Adrenal gland (tissue), 12 donors: ENCODE measurements around the gene C2CD2L. TPM values are rescaled to one million over a fixed set of nuclear protein-coding genes. Genes with fewer than 3 reads are reported as not detected.
A peak's percentile ranks its signal among the peaks of the same experiment; 100 is the strongest.

Experiments used
- DNase-seq, 7 donors: peaks; one replicate each; pipeline ENCODE4 v3.0.0-alpha.2; 2019 to 2020
- H3K27ac ChIP-seq, 5 donors: fragments of 200-600 bp; sonication (generic) in 4 of 5; 1 replicate in 3 of 5; 2 replicates in 2 of 5; pipeline versions ENCODE4 v1.5.1 to v1.8.0; 2016 to 2020; ENCODE audit warnings: mild to moderate bottlenecking in 1 of 5
- H3K27me3 ChIP-seq: fragments of 200-600 bp; 2 replicates; pipeline ENCODE4 v1.8.0; 2021
- H3K36me3 ChIP-seq, 2 donors: fragments of 200-600 bp; replicated peaks in 1 of 2; 1 replicate in 1 of 2; 2 replicates in 1 of 2; pipeline versions ENCODE4 v1.5.1 to v1.8.0; 2018 to 2022
- H3K4me1 ChIP-seq, 2 donors: fragments of 200-600 bp; replicated peaks in 1 of 2; 1 replicate in 1 of 2; 2 replicates in 1 of 2; pipeline versions ENCODE4 v1.5.1 to v1.8.0; 2018 to 2021
- H3K4me3 ChIP-seq, 4 donors: fragments of 200-600 bp; sonication (generic) in 3 of 4; one replicate each; pipeline ENCODE4 v1.5.1; 2016 to 2018
- H3K9me3 ChIP-seq, 3 donors: fragments of 200-600 bp; sonication (generic) in 1 of 3; replicated peaks in 1 of 3; 1 replicate in 2 of 3; 2 replicates in 1 of 3; pipeline versions ENCODE4 v1.5.1 to v1.8.0; 2016 to 2021
- CTCF ChIP-seq, 6 experiments: fragments of 450-650 bp in 4 of 6; fragments of 200-600 bp in 2 of 6; sonication (generic) in 1 of 6; IDR thresholded peaks; 1 replicate in 5 of 6; 2 replicates in 1 of 6; pipeline versions ENCODE4 v1.5.1 to v1.8.0; 2016 to 2021; ENCODE audit warnings: antibody characterized with exemption in 6 of 6, mild to moderate bottlenecking in 2 of 6, moderate library complexity in 1 of 6
- POLR2A ChIP-seq, 2 donors: fragments of 450-650 bp; IDR thresholded peaks; one replicate each; pipeline ENCODE4 v1.6.1; 2017; ENCODE audit warnings: antibody characterized with exemption in 2 of 2, mild to moderate bottlenecking in 2 of 2, moderate library complexity in 1 of 2
- WGBS, 4 donors: extraction: QIAGEN DNeasy Blood & Tissue Kit in 2 of 4; methylation state at CpG; one replicate each; pipeline versions ENCODE4 v1.1.5 to v1.1.7; 2013 to 2017; 5-methylcytosine and 5-hydroxymethylcytosine counted together
- intact Hi-C, 2 donors: fragments of 100-400 bp; cut with DNase I; formaldehyde crosslinking; loops; one replicate each; pipeline versions ENCODE4 v1.14.1 to v1.15.0; 2022 to 2023
- polyA plus RNA-seq, 3 donors: library from polyadenylated mRNA; stranded (reverse); fragments of 200-250 nt in 2 of 3; fragments of 350-450 nt in 1 of 3; fragmentation: Illumina TruSeq in 1 of 3; extraction: RNeasy Lipid Tissue Mini Kit (QIAGEN cat#74804) in 1 of 3; gene quantifications; one replicate each; pipeline ENCODE4 v1.2.3, GENCODE V29; 2013 to 2014
- total RNA-seq, 9 donors: library from RNA; depleted of rRNA in 4 of 9; stranded (reverse); fragments of >200 nt in 4 of 9; fragments of 120-200 nt in 1 of 9; fragmentation: NEBNext Ultra II Directional in 1 of 9; extraction: Animal tissue kit (Norgen Biotek cat#: 25700) in 1 of 9; gene quantifications; one replicate each; pipeline versions ENCODE4 v1.1.0 to v1.2.4, GENCODE V29; 2013 to 2023
- donor health status: healthy with polysubstance abuse.
- donor health status: Bipolar disorder and iron deficiency.
- donor health status: DM: yes; HTN: yes; CAD: no.
- donor health status: DM: no; HTN: no; CAD: no.
- donor health status: DM: no; HTN: no; CAD: no.
- donor health status: DM: yes; HTN: yes; CAD: no.

Gene C2CD2L
- total and polyA plus RNA-seq, 12 donors = 4.5 to 15.8 (median 11.1) TPM

DNA sequence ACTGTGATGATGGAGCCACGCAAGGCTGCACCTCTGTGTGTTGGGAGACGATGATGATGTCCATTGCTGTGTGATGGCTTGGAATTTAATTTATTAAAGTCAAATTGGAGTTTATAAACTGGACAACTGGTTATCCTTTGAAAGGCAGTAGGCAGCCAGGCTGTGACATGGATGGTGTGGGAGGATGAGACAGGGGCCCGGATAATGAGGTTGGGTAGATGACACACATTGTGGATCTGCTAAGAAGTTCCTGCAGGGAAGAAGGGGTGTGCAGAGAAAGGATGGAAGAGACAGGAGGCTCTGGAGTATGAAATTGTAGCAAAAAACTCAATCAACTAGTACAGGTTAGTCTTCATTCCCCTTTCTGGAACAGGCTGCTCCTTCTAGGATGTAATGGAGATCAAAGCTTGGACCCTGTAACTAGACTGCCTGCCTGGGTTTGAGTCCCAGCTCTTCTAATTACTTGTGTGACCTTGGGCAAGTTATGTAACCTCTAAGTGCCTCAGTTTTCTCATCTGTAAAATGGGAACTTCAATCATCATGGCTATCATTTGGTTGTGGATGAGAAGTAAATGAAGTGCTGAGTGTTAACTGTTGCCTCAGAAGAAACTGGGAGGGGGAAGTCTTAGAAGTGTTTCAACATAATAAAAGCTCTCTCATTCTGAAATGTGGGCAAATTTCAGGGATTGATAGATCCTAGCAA, 10.0 kb downstream of the C2CD2L start:
- intact Hi-C loops = no loop called here

DNA sequence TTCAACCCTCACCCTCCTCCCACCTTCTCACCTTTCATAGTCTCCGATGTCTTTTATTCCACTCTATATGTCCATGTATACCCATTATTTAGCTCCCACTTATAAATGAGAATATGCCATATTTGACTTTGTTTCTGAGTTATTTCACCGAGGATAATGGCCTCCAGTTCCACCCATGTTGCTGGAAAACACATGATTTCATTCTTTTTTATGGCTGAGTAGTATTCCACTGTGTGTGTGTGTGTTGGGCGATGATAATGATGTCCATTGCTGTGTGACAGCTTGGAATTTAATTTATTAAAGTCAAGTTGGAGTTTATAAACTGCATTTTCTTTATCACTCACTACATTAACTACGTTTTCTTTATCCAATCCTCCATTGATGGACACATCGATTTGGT, 11.1 kb downstream of the C2CD2L start:
- 95 to 97% (median 96%) methylated on average over 5 of the region's 5 CpGs for WGBS, 4 donors
- peaks cover 0 to 20% of the 10 kb centered on the region in 2 donors for H3K36me3 ChIP-seq
- intact Hi-C loops = no loop called here

More for the DNA sequence above, 10.0 kb downstream of the C2CD2L start:
- H3K4me1 ChIP-seq = peaks cover under 1 to 14% of the 10 kb centered on the region in 2 donors
- peaks cover 0 to 30% of the 10 kb centered on the region in 2 donors for H3K36me3 ChIP-seq
- DNase-seq = no peak
- no peak for TF ChIP-seq CTCF (IDR thresholded peaks at IDR 0.05)
- no peak for TF ChIP-seq POLR2A (IDR thresholded peaks at IDR 0.05)
- H3K27me3 ChIP-seq = no peaks in the 10 kb centered on the region
- WGBS, 4 donors = 89 to 95% (median 91%) methylated on average over 3 of the region's 3 CpGs
- H3K9me3 ChIP-seq = no peaks in the 10 kb centered on the region
- H3K27ac ChIP-seq = no peak overlapping the region
- H3K4me3 ChIP-seq = no peak overlapping the region

DNA sequence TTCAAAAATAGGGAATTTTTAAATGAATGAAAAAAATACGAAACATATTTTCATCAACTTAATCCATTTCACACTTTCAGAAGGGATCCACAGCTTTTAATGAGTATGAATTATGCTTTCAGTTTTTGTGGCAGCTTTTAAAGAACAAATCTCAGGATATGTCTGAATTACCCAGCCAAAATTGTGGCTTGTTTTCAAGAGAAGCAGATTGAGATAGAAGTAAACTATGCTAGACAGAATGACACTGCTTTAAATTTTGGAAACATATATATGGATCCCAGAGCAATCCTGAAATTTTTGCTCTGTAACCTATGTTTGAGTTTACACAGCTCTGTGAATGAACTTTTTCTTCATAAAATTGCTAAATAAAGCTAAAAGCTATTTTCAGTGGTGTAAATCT, 11.8 kb downstream of the C2CD2L start:
- Histone ChIP-seq H3K4me1 (peaks cover 5 to 24% of the 10 kb centered on the region in 2 donors), H3K9me3 (no peaks in the 10 kb centered on the region), H3K27ac (no peak overlapping the region), H3K27me3 (no peaks in the 10 kb centered on the region), H3K36me3 (peaks cover 0 to 18% of the 10 kb centered on the region in 2 donors), H3K4me3 (no peak overlapping the region)
- 89 to 95% (median 92%) methylated on average over 1 of the region's 1 CpG for WGBS, 4 donors
- DNase-seq = no peak
- TF ChIP-seq POLR2A (IDR thresholded peaks at IDR 0.05) (no peak), CTCF (IDR thresholded peaks at IDR 0.05) (no peak)
- intact Hi-C loops = no loop called here

More for the DNA sequence above, 11.1 kb downstream of the C2CD2L start:
- TF ChIP-seq CTCF (IDR thresholded peaks at IDR 0.05) (no peak), POLR2A (IDR thresholded peaks at IDR 0.05) (no peak)
- H3K27ac ChIP-seq = no peak overlapping the region
- no peak for DNase-seq
- no peaks in the 10 kb centered on the region for H3K9me3 ChIP-seq
- H3K4me1 ChIP-seq = peaks cover 5 to 24% of the 10 kb centered on the region in 2 donors
- no peaks in the 10 kb centered on the region for H3K27me3 ChIP-seq
- no peak overlapping the region for H3K4me3 ChIP-seq

DNA sequence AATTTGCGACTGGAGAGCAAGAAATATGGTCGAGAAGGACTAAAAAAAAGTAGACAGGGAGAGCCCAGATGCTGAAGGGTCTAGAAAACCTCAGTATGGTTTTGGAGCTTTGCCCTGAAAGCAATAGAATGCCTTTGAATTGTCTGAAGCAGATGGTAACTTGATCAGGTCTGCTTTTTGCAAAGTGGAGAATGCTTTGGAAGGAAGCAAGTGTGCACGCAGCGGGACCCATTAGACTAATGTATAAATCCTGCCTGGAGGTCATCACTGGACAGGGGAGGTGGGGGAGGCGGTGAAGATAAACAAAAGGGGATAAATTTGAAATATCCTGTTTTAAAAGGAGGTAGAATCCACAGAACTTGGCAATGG, 13.5 kb downstream of the C2CD2L start:
- intact Hi-C loops = no loop called here
- no peak for TF ChIP-seq CTCF (IDR thresholded peaks at IDR 0.05)
- TF ChIP-seq POLR2A (IDR thresholded peaks at IDR 0.05) = no peak
- Histone ChIP-seq H3K4me1 (peaks cover 5 to 24% of the 10 kb centered on the region in 2 donors), H3K9me3 (no peaks in the 10 kb centered on the region), H3K27ac (peak overlapping the region in 3 of 5 donors; percentile 15 to 80 (median 42)), H3K4me3 (peak overlapping the region in 3 of 4 donors; percentile 4 to 91 (median 81)), H3K27me3 (no peaks in the 10 kb centered on the region), H3K36me3 (peaks cover 0 to 13% of the 10 kb centered on the region in 2 donors)
- WGBS, 4 donors = 11 to 14% (median 11%) methylated on average over 5 of the region's 5 CpGs
- peak in 1 of 7 donors; percentile 19 for DNase-seq
